GM19239 (cell line): ENCODE results near the gene PCDHGA1.
A peak's percentile ranks its signal among the peaks of the same experiment; 100 is the strongest.
"Not testable (repeated sequence)": the region's sequence is repeated elsewhere in the genome, so short reads cannot be mapped to it uniquely, and the experiment has no call there.

Experiments used
- DNase-seq: peaks from one replicate; pipeline ENCODE4 v3.0.0; 2011; ENCODE audit warnings: low spot score; ENCODE audit not compliant: insufficient read length
- FAIRE-seq: peaks from 2 replicates; lab custom pipeline; 2011; peaks lifted over from hg19 to GRCh38; lab: Jason Lieb, UNC

The PCDHGA1 gene

DNA sequence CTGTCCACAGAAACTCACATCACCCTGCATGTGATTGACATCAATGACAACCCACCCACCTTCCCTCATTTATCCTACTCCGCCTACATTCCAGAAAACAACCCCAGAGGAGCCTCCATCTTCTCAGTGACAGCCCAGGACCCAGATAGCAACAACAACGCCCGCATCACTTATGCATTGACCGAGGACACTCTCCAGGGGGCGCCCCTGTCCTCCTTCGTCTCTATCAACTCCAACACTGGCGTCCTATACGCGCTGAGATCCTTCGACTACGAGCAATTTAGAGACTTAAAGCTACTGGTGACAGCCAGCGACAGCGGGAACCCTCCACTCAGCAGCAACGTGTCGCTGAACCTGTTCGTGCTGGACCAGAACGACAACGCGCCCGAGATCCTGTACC, 15.0 kb downstream of the PCDHGA1 start:
- no peak for DNase-seq
- FAIRE-seq, result no peak

DNA sequence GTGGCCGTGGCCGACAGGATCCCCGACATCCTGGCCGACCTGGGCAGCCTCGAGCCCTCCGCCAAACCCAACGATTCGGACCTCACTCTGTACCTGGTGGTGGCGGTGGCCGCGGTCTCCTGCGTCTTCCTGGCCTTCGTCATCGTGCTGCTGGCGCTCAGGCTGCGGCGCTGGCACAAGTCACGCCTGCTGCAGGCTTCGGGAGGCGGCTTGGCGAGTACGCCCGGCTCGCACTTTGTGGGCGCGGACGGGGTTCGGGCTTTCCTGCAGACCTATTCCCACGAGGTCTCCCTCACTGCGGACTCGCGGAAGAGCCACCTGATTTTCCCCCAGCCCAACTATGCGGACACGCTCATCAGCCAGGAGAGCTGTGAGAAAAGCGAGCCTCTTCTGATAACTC, 15.7 kb downstream of the PCDHGA1 start:
- DNase-seq, FAIRE-seq: not testable (repeated sequence)

- no peak for FAIRE-seq
- DNase-seq, result no peak
These were observed 19.8 kb downstream of the PCDHGA1 start, which contains the start of gene PCDHGB1 for GRCh38 chr5:141349917-141350619. TSS of gene PCDHGB1 (plus strand) at chr5:141350099. CDS start at chr5:141350261, 162 bp downstream.

- DNase-seq (no peak), FAIRE-seq (no peak)
These were observed 21.3 kb downstream of the PCDHGA1 start for GRCh38 chr5:141351591-141351990.

GRCh38 chr5:141354900-141355469, 24.7 kb downstream of the PCDHGA1 start, which contains the start of gene PCDHGA4:
TSS of gene PCDHGA4 (plus strand) at chr5:141355021. CDS start at chr5:141355108, 87 bp downstream.
- FAIRE-seq, result no peak
- DNase-seq, result no peak

GRCh38 chr5:141355641-141356040, 25.3 kb downstream of the PCDHGA1 start:
- no peak for FAIRE-seq
- no peak for DNase-seq

GRCh38 chr5:141356133-141356532, 25.8 kb downstream of the PCDHGA1 start:
- FAIRE-seq (no peak), DNase-seq (no peak)

- DNase-seq (no peak), FAIRE-seq (no peak)
These were observed 26.6 kb downstream of the PCDHGA1 start for GRCh38 chr5:141356950-141357349.

DNA sequence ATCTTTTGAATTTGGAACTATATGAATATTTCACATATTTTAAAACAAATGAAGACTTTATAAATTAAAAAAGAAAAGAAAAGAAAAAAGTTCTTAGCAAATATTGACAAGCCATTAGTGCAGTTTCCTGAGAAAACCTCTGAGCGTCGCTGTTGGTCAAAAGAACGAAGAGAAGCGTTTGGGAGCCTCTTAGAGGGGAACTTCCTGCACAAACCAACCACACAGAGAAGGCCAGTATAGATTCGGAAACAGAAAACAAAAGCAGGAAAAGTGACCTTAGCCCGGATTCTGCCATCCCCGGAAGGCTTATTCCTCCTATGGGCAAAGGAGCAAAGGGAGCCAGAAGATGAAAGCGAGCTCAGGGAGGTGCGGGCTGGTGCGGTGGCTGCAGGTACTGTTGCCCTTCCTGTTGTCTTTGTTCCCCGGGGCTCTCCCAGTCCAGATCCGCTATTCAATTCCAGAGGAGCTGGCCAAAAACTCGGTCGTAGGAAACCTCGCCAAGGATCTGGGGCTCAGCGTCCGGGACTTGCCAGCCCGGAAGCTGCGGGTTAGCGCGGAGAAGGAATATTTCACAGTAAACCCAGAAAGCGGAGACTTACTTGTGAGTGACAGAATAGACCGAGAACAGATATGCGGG, 29.6 kb downstream of the PCDHGA1 start, which contains the start of gene PCDHGB2:
Gene PCDHGB2 (plus strand): TSS at position 205 of the 637 bp plus-strand sequence. CDS start 142 bp downstream, at position 347.
- peak; percentile 58 for DNase-seq
- FAIRE-seq, result peak; percentile 85

GRCh38 chr5:141360685-141361084, 30.4 kb downstream of the PCDHGA1 start:
- DNase-seq, result no peak
- no peak for FAIRE-seq

DNA sequence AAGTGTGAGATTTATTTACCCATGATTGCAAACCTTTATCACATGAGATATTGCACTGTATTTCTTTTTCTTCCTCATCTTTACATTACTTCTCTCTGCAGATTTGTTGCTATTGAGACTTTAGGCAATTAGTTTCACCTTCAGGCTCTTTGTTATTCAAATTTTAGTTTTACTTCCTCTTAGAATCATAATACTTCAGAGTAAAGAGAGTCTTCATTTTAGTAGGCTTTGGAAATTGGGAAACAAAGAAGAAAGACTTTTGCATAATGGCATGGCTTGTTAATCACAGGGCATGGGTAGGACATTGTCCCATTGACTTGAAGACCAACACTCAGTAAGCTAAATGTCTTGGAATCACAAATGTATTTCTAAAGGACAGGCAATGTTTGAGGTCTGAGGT, 32.4 kb downstream of the PCDHGA1 start:
- FAIRE-seq (no peak), DNase-seq (no peak)

DNA sequence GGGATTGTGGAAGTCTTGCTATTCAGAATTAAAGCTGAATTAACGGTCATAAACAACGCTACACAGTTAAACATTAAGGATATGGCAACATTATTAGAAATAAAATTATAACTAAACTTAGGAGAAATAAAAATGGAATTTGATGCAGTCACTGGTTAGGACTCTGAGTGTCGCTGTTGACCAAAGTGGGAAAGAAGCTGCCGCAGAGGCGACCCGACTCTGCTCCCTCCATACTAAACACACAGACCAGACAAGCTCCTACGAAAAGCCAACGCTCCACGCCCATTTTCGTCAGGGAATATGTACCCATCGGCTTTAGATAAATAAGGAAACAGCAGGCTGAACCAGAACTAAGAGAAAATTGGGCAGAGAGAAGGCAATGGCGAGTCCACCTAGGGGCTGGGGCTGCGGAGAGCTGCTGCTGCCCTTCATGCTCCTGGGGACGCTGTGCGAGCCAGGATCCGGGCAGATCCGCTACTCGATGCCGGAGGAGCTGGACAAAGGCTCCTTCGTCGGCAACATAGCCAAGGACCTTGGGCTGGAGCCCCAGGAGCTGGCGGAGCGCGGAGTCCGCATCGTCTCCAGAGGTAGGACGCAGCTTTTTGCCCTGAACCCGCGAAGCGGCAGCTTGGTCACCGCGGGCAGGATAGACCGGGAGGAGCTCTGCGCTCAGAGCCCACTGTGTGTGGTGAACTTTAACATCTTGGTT, 33.8 kb downstream of the PCDHGA1 start, which contains the start of gene PCDHGA5:
Gene PCDHGA5 (plus strand): TSS at position 211 of the 709 bp plus-strand sequence. CDS start 169 bp downstream, at position 380.
- no peak for DNase-seq
- no peak for FAIRE-seq

GRCh38 chr5:141366016-141366896, 35.9 kb downstream of the PCDHGA1 start:
- DNase-seq (no peak), FAIRE-seq (no peak)

- FAIRE-seq (no peak), DNase-seq (no peak)
These were observed 39.9 kb downstream of the PCDHGA1 start, which contains the start of gene PCDHGB3 for GRCh38 chr5:141369994-141370848. TSS of gene PCDHGB3 (plus strand) at chr5:141370242. CDS start at chr5:141370395, 153 bp downstream.

GRCh38 chr5:141371572-141372475, 41.5 kb downstream of the PCDHGA1 start:
- DNase-seq, result no peak
- no peak for FAIRE-seq

GRCh38 chr5:141373673-141374317, 43.5 kb downstream of the PCDHGA1 start, which contains the start of gene PCDHGA6:
TSS of gene PCDHGA6 (plus strand) at chr5:141373891. CDS start at chr5:141374084, 193 bp downstream.
- no peak for FAIRE-seq
- DNase-seq, result no peak

GRCh38 chr5:141374627-141375026, 44.3 kb downstream of the PCDHGA1 start:
- FAIRE-seq, result no peak
- no peak for DNase-seq
